Progenitor cell of endocrine pancreas (in vitro differentiated cells): ENCODE results near the gene AP2A2. TPM values are rescaled to one million over a fixed set of nuclear protein-coding genes. Genes with fewer than 3 reads are reported as not detected.

Experiments
- DNase-seq: peaks from one replicate; pipeline ENCODE4 v3.0.0; 2021; ENCODE audit warnings: low spot score; ENCODE audit not compliant: unreplicated experiment
- H3K27ac Mint-ChIP-seq: 2 replicates; pipeline ENCODE4 v1.8.0; 2021; ENCODE audit warnings: mild to moderate bottlenecking, moderate library complexity, mixed read lengths
- H3K27me3 Mint-ChIP-seq: 2 replicates; pipeline ENCODE4 v1.8.0; 2021; ENCODE audit warnings: mixed read lengths
- H3K36me3 Mint-ChIP-seq: 2 replicates; pipeline ENCODE4 v1.8.0; 2022; ENCODE audit warnings: mixed read lengths; ENCODE audit not compliant: insufficient read depth
- H3K4me1 Mint-ChIP-seq: 2 replicates; pipeline ENCODE4 v1.8.0; 2021; ENCODE audit warnings: low read depth, mixed read lengths
- H3K4me3 Mint-ChIP-seq: 2 replicates; pipeline ENCODE4 v1.8.0; 2021; ENCODE audit warnings: low read depth, mild to moderate bottlenecking, moderate library complexity, mixed read lengths
- H3K9me3 Mint-ChIP-seq: 2 replicates; pipeline ENCODE4 v1.8.0; 2021; ENCODE audit warnings: low read depth, mixed read lengths
- total RNA-seq: library from RNA; stranded (reverse); gene quantifications from 2 replicates; pipeline ENCODE4 v1.2.1, GENCODE V29; 2021
- TF ChIP-seq, protein P1 (sequence below): fragments of 200-600 bp; sonication (generic); IDR thresholded peaks from one replicate; pipeline ENCODE4 v1.5.0; 2021; ENCODE audit warnings: antibody characterized with exemption, mild to moderate bottlenecking; ENCODE audit not compliant: unreplicated experiment

Gene AP2A2
- total RNA-seq, 1 donor from 2014 or later, result 88.8 TPM

GRCh38 chr11:907668-908067 lies 18.0 kb upstream of the AP2A2 start:
- no peaks in the 10 kb centered on the region for H3K27me3 Mint-ChIP-seq
- peaks cover 2% of the 10 kb centered on the region for H3K36me3 Mint-ChIP-seq
- H3K27ac Mint-ChIP-seq, result no peak overlapping the region
- peak overlapping the region; percentile 53 for H3K4me3 Mint-ChIP-seq
- TF ChIP-seq, protein P1, sequence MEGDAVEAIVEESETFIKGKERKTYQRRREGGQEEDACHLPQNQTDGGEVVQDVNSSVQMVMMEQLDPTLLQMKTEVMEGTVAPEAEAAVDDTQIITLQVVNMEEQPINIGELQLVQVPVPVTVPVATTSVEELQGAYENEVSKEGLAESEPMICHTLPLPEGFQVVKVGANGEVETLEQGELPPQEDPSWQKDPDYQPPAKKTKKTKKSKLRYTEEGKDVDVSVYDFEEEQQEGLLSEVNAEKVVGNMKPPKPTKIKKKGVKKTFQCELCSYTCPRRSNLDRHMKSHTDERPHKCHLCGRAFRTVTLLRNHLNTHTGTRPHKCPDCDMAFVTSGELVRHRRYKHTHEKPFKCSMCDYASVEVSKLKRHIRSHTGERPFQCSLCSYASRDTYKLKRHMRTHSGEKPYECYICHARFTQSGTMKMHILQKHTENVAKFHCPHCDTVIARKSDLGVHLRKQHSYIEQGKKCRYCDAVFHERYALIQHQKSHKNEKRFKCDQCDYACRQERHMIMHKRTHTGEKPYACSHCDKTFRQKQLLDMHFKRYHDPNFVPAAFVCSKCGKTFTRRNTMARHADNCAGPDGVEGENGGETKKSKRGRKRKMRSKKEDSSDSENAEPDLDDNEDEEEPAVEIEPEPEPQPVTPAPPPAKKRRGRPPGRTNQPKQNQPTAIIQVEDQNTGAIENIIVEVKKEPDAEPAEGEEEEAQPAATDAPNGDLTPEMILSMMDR, result no peak
- no peaks in the 10 kb centered on the region for H3K9me3 Mint-ChIP-seq
- no peak for DNase-seq
- peaks cover 8% of the 10 kb centered on the region for H3K4me1 Mint-ChIP-seq

DNA sequence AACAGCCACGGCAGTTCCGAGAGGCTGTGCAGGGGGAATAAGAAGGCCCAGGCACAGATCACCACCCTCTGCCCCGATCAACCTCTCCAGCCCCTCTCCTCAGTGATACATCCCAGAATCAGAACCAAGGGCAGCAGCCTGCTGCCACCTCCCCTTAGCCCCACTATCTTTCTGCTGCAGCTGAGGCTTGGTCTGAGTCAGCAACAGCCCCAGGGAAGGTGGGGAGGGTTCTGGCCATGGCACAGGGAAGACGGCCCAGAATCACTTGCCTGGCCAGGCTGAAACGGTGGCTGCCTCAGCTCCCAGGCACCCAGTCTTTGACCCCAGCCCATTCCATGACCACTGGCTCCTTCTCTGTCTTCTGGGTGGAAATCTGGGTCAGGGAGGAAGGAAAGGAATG lies 17.4 kb upstream of the AP2A2 start:
- TF ChIP-seq, protein P1, result no peak
- Mint-ChIP-seq H3K4me1 (peaks cover 8% of the 10 kb centered on the region), H3K27me3 (no peaks in the 10 kb centered on the region), H3K36me3 (peaks cover 2% of the 10 kb centered on the region), H3K27ac (no peak overlapping the region), H3K4me3 (peak overlapping the region; percentile 53), H3K9me3 (no peaks in the 10 kb centered on the region)
- no peak for DNase-seq

- Mint-ChIP-seq H3K9me3 (no peaks in the 10 kb centered on the region), H3K36me3 (peaks cover 2% of the 10 kb centered on the region), H3K4me1 (peaks cover 8% of the 10 kb centered on the region), H3K4me3 (peak overlapping the region; percentile 91), H3K27me3 (no peaks in the 10 kb centered on the region), H3K27ac (no peak overlapping the region)
- TF ChIP-seq, protein P1, result no peak
- no peak for DNase-seq
Observed at GRCh38 chr11:909406-909805, 16.3 kb upstream of the AP2A2 start.

DNA sequence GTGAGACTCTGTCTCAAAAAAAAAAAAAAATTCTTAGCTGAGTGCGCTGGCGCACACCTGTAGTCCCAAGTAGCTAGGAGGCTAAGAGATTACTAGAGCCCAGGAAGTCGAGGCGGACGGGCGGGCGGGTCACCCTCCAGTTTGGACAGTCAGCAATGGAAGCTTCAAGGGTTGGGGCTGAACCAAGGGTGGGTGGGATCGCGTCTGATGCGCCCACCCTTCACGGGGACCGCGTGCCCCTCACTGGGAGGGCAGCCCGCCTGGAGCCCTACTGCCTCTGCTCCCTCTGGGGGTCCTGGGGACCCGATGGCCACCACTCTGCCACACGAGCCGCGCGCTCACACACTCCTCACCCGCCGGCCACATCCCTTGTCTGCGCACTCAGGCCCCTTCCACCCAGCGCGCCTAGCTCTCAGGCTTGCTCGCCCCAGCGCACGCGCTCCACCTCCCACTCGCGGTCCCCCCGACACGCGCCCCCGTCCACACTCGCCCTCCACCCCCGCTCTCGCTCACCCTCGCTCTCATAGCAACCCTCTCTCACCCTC lies 15.6 kb upstream of the AP2A2 start:
- H3K36me3 Mint-ChIP-seq, result peaks cover 2% of the 10 kb centered on the region
- H3K4me3 Mint-ChIP-seq, result peak overlapping the region; percentile 91
- no peaks in the 10 kb centered on the region for H3K27me3 Mint-ChIP-seq
- TF ChIP-seq, protein P1, result no peak
- H3K27ac Mint-ChIP-seq, result peak overlapping the region; percentile 87
- DNase-seq, result no peak
- no peaks in the 10 kb centered on the region for H3K9me3 Mint-ChIP-seq
- peaks cover 8% of the 10 kb centered on the region for H3K4me1 Mint-ChIP-seq

GRCh38 chr11:910589-911030 lies 15.1 kb upstream of the AP2A2 start, which contains the start of gene CHID1:
Gene CHID1 (minus strand): TSS chr11:910810. CDS start chr11:904816, 5,994 bp downstream.
- Mint-ChIP-seq H3K4me3 (peak within 1 kb of the TSS; percentile 91), H3K27me3 (no peaks in the 10 kb centered on the region), H3K4me1 (peaks cover 8% of the 10 kb centered on the region), H3K36me3 (peaks cover 1% of the 10 kb centered on the region), H3K9me3 (no peaks in the 10 kb centered on the region), H3K27ac (peak within 1 kb of the TSS; percentile 87)
- TF ChIP-seq, protein P1, result no peak
- DNase-seq, result peak; percentile 90
